Sigmoid colon (tissue), 4 donors: ENCODE measurements around the gene RSPH1.

Source experiments
- EP300 ChIP-seq, 4 donors: sonication (generic); formaldehyde crosslinking; IDR thresholded peaks; one replicate each; pipeline ENCODE4 v1.6.1; 2017; ENCODE audit warnings: antibody characterized with exemption in 4 of 4
- POLR2A ChIP-seq, 2 donors: fragments of 450-650 bp; IDR thresholded peaks; one replicate each; pipeline ENCODE4 v1.6.1; 2016; ENCODE audit warnings: antibody characterized with exemption in 2 of 2, mild to moderate bottlenecking in 2 of 2, moderate library complexity in 2 of 2
- POLR2AphosphoS5 ChIP-seq, 4 donors: sonication (generic); formaldehyde crosslinking; IDR thresholded peaks; one replicate each; pipeline ENCODE4 v1.6.1; 2017; ENCODE audit warnings: antibody characterized with exemption in 4 of 4
- TF ChIP-seq, protein P1 (sequence below), 4 experiments: fragments of 450-650 bp in 3 of 4; fragments of 200-600 bp in 1 of 4; IDR thresholded peaks; one replicate each; pipeline ENCODE4 v1.5.1; 2016 to 2019; ENCODE audit warnings: antibody characterized with exemption in 4 of 4, mild to moderate bottlenecking in 3 of 4, moderate library complexity in 2 of 4

DNA sequence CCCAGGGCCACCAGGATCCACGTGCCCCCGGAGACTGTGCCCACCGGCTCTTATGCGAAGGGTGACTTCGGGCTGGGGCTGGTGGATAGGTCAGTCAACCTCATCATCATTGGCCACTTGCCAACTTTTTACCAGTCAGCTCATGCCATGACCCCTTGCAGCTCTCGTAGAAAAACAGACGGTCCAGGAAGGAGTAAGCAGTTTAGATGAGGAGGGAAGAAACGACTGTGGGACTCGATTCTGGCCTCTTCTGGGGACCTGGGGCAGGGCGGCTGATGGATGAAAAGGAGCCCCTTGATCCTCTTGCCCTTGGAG lies 51.3 kb downstream of the RSPH1 start:
- TF ChIP-seq, protein P1, sequence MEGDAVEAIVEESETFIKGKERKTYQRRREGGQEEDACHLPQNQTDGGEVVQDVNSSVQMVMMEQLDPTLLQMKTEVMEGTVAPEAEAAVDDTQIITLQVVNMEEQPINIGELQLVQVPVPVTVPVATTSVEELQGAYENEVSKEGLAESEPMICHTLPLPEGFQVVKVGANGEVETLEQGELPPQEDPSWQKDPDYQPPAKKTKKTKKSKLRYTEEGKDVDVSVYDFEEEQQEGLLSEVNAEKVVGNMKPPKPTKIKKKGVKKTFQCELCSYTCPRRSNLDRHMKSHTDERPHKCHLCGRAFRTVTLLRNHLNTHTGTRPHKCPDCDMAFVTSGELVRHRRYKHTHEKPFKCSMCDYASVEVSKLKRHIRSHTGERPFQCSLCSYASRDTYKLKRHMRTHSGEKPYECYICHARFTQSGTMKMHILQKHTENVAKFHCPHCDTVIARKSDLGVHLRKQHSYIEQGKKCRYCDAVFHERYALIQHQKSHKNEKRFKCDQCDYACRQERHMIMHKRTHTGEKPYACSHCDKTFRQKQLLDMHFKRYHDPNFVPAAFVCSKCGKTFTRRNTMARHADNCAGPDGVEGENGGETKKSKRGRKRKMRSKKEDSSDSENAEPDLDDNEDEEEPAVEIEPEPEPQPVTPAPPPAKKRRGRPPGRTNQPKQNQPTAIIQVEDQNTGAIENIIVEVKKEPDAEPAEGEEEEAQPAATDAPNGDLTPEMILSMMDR (IDR thresholded peaks at IDR 0.05) = no peak
- TF ChIP-seq EP300 (IDR thresholded peaks at IDR 0.05) = no peak
- TF ChIP-seq POLR2A (IDR thresholded peaks at IDR 0.05) = no peak
- TF ChIP-seq POLR2AphosphoS5 (IDR thresholded peaks at IDR 0.05) = no peak
